Hepatic stellate cell (primary cell): ENCODE data around the gene AGRP.
"Not testable (repeated sequence)": the region's sequence is repeated elsewhere in the genome, so short reads cannot be mapped to it uniquely, and the experiment has no call there.

Experiments used
- DNase-seq: peaks from one replicate; pipeline ENCODE4 v3.0.0; 2011; ENCODE audit warnings: low spot score

AGRP gene

GRCh38 chr16:67504031-67505021, 21.0 kb upstream of the AGRP start:
- DNase-seq: no peak

DNA sequence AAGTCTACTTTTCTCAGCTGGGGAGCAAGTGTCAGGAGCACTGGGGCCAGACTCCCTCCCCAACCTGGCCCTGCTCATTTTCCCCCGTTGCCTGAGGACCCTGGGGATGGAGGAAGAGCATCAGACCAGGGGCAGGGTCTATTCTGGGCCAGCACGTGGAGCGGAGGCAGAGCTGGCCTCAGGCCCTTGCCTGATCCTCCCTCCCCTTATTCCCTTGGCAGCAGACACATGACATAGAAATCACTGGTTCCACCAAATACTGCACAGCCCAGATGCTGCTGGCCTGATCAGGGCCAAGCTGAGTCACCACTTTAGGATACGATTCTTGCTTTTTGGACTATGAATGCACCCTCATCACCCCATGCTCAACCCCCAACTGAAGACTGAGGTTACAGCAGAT, 15.8 kb upstream of the AGRP start:
- DNase-seq: no peak

DNA sequence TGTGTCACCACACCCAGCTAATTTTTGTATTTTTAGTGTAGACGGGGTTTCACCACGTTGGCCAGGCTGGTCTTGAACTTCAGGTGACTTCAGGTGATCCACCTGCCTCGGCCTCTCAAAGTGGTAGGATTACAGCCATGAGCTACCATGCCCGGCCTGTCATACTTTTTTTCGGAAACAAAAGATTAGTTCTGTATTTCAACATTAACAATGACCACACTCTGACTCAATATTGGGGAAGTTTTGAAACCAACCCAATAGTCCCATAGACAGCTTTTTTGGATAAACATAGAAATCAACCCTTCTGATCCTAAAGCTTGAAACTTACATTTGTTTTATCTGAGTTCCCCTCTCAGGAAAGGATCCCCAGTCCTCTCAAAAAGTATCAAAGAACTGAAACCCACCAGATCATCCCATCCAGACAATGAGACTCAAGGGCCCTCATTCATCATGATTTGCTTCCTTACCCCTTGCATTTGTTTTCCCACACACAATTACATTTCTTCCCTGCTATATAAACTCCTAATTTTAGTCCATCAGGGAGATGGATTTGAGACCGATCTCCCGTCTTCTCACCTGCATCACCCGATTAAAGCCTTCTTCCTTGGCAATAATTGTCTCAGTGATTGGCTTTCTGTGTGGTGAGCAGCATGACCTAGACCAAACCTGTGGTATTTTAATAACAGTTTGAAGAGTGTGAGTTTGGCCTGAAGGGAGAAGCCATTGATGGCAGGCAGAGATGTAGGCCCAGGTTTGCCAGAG, 7.2 kb upstream of the AGRP start:
- DNase-seq: no peak

GRCh38 chr16:67489401-67490083, 6.2 kb upstream of the AGRP start:
- peak; percentile 27 for DNase-seq

DNA sequence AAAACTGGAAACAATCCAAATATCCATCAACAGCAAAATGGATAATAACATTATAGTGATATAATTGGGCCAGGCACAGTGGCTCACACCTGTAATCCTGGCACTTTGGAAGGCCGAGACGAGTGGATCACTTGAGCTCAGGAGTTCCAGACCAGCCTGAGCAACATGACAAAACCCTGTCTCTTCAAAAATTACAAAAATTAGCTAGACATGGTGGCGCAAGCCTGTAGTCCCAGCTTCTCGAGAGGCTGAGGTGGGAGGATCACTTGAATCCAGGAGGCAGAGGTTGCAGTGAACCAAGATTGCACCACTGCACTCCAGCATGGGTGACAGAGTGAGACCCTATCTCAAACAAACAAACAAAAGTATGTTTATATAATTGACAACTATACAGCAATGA, 4.2 kb upstream of the AGRP start:
- not testable (repeated sequence) for DNase-seq

DNA sequence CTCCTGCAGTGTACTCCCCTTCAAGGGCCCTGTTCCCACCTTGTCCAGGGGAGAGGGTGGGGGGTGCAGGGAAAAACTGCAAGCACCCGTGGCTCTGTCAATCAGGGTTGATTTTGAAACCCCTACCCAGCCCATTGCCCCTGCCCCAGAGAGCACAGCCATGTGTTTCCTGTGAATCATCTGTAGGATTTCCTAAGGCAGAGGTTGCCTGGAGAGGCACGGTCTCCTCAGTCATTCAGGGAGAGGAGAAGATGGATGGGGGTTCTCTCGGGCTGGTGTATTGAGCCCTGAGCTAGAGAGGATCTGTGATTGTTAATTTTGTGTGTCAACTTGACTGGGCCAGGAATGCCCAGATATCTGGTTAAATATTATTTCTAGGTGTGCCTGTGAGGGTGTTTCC, 3.5 kb upstream of the AGRP start:
- no peak for DNase-seq

- DNase-seq: no peak
These were observed 581 bp upstream of the AGRP start for GRCh38 chr16:67483731-67484525.

GRCh38 chr16:67482233-67482924, 968 bp downstream of the AGRP start:
- DNase-seq: no peak

DNA sequence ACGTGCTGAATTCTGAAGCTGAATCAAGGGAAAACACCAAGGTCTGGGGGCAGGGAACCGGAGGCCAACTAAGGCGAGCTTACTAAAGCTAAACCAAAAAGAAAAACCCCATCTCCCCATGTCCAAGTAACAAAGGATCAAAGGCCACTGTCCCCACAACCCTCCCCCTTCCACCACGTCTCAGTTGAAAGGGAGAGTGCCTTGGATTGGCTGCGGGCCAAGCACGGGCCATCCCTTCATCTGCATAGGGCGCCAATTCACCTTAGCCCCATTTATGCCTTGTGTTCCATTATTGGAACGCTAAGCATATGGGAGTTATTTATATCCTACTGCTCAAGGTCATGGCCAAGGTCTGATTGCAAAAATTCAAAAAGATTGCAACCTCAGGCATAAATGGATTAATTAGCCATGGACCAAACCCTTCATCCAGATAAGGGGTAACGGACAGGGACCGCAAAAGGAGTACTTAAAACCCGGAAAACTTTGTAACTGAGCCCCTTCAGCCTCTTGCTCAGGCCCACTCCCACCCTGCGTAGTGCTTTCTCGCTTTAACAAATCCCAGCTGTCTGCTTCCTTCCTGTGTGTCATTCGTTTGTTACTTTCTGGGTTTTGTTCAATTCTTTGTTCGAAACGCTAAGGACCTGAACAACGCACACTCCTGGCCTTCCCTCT, 1.6 kb downstream of the AGRP start:
- no peak for DNase-seq

- DNase-seq: peak; percentile 99
These were observed 2.4 kb downstream of the AGRP start, which contains the start of gene ATP6V0D1 for GRCh38 chr16:67480833-67481560. ATP6V0D1 (minus strand) TSS chr16:67481157; CDS start chr16:67481086, 71 bp downstream.

DNA sequence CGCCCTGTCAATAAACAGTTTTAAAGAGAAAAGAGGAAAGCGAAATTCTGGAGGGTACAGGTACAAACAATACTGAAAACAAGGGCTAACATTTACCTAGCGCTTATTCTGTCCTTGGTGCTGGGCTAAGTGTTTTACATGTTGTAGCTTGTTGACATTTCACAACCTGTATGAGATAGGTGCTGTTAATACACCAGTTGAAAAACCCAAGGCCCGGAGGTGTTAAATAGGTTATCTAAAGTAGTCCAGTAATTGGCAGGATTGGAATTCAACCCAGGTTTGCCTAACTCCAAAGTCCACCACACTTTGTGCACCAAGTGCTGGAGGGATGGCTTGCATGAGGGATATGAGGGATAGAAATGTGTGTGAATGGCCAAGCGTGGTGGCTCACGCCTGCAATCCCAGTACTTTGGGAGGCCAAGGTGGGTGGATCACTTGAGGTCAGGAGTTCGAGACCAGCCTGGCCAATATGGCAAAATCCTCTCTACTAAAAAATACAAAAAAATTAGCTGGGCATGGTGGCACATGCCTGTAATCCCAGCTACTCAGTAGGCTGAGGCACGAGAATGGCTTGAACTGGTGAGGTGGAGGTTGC, 5.3 kb downstream of the AGRP start:
- no peak for DNase-seq

DNA sequence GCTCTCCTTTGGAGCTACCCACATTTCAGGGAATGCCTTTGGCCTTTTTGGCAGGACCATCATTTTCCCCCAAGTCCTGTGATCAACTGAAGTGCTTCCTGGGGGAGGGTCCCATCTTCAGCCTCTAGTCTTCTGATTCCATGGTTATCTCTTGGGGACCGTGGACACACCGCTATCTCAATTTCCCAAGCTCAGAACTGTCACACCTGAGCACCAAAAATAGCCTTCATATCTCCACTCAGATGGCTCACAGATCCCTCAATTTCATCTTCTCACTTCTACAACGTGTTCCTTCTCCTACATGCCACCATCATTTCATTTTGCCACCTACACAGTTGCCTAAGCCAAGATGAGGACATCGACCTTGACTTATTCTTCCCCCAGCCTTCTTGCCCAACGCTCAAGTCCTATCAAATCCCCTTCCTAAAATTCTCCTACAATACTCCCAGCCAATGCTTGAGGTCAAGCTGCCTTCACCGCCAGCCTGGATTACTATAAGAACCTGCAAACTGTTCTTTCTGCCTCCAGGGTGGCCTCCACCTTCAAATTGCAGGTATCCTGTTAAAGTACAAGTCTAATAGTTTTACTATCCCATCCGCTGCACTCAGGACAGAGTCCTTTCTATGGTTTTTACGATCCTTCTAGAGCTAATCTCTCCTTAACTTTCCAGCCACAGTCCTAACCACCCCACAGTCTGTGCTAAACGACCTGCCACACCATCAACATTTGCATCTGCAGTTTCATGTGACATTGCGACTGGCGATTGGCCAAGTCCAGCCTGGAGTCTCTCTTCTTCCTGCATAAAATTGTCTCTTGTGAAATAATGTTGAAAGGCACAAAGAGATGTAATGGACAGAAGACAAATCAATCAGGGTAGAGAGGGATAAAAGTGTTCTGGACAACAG, 8.5 kb downstream of the AGRP start:
- DNase-seq: no peak

- DNase-seq: no peak
These were observed 11.5 kb downstream of the AGRP start for GRCh38 chr16:67471758-67472384.

GRCh38 chr16:67470359-67470758, 13.0 kb downstream of the AGRP start:
- DNase-seq: no peak

- DNase-seq: no peak
These were observed 14.6 kb downstream of the AGRP start for GRCh38 chr16:67468731-67469130.

GRCh38 chr16:67466581-67466980, 16.8 kb downstream of the AGRP start:
- no peak for DNase-seq

GRCh38 chr16:67464565-67464964, 18.8 kb downstream of the AGRP start:
- no peak for DNase-seq

DNA sequence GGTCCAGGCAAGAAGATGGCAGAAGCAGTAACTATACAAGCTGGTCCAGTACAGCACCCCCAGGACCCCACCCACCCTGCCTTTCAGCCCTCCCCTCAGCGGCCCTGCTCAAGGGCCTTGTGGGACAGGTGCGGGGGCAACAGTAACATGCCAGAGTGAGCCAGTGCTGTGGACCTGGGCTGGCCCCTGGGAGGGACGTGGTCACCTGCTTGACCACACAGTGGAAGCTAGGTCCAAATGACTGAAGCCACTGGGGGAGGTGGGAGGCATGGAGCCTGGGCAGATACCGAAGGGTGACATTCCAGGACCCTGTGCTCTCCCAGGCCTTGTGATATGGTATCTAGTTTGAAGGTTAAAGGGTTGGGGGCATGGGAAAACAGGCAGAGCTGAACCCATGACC, 19.7 kb downstream of the AGRP start:
- no peak for DNase-seq
